Thoracic aorta (tissue), 2 donors: ENCODE results near the gene CIAO3. TPM values are rescaled to one million over a fixed set of nuclear protein-coding genes. Genes with fewer than 3 reads are reported as not detected.
"Not testable (repeated sequence)": the region's sequence is repeated elsewhere in the genome, so short reads cannot be mapped to it uniquely, and the experiment has no call there.

Source experiments
- ATAC-seq: fragments of 150-250 bp; one replicate; pipeline ENCODE4 v1.8.0; 2017; ENCODE audit warnings: low read depth; ENCODE audit not compliant: insufficient number of reproducible peaks, low FRiP score
- DNase-seq: peaks from one replicate; pipeline ENCODE4 v3.0.0-alpha.2; 2020; ENCODE audit warnings: low spot score
- H3K27ac ChIP-seq, 2 donors: fragments of 200-600 bp; sonication (generic); 1 replicate in 1 of 2; 2 replicates in 1 of 2; pipeline ENCODE4 v1.5.1; 2016; ENCODE audit warnings: mild to moderate bottlenecking in 2 of 2, moderate library complexity in 2 of 2
- H3K27me3 ChIP-seq: fragments of 200-600 bp; sonication (generic); replicated peaks from 2 replicates; pipeline ENCODE4 v1.6.0; 2016; ENCODE audit warnings: mild to moderate bottlenecking; ENCODE audit not compliant: insufficient read depth
- H3K36me3 ChIP-seq: fragments of 200-600 bp; sonication (generic); one replicate; pipeline ENCODE4 v1.5.1; 2016
- H3K4me1 ChIP-seq, 2 donors: fragments of 200-600 bp; sonication (generic); 1 replicate in 1 of 2; 2 replicates in 1 of 2; pipeline versions ENCODE4 v1.5.1 to v1.6.0; 2016; ENCODE audit warnings: low read depth in 2 of 2, mild to moderate bottlenecking in 1 of 2; ENCODE audit not compliant: control insufficient read depth in 1 of 2
- H3K4me3 ChIP-seq: fragments of 200-600 bp; sonication (generic); 2 replicates; pipeline ENCODE4 v1.5.1; 2016; ENCODE audit warnings: mild to moderate bottlenecking
- H3K9me3 ChIP-seq: fragments of 200-600 bp; sonication (generic); 2 replicates; pipeline ENCODE4 v1.5.1; 2016
- total RNA-seq, 2 donors: library from RNA; depleted of rRNA; stranded (reverse); fragments of >200 nt; gene quantifications; one replicate each; pipeline versions ENCODE4 v1.1.0 to v1.2.3, GENCODE V29; 2016
- TF ChIP-seq, protein P1 (sequence below): fragments of 200-600 bp; sonication (generic); IDR thresholded peaks from one replicate; pipeline ENCODE4 v1.5.1; 2019; ENCODE audit warnings: antibody characterized with exemption

The CIAO3 gene
- total RNA-seq, 2 donors from 2014 or later: 27.0 to 30.3 TPM

- Histone ChIP-seq H3K36me3 (no peaks in the 10 kb centered on the region), H3K4me3 (no peak overlapping the region), H3K9me3 (no peaks in the 10 kb centered on the region), H3K27me3 (no peaks in the 10 kb centered on the region), H3K27ac (no peak overlapping the region), H3K4me1 (no peaks in the 10 kb centered on the region)
- no peak for DNase-seq
- no peak for ATAC-seq
- TF ChIP-seq, protein P1, sequence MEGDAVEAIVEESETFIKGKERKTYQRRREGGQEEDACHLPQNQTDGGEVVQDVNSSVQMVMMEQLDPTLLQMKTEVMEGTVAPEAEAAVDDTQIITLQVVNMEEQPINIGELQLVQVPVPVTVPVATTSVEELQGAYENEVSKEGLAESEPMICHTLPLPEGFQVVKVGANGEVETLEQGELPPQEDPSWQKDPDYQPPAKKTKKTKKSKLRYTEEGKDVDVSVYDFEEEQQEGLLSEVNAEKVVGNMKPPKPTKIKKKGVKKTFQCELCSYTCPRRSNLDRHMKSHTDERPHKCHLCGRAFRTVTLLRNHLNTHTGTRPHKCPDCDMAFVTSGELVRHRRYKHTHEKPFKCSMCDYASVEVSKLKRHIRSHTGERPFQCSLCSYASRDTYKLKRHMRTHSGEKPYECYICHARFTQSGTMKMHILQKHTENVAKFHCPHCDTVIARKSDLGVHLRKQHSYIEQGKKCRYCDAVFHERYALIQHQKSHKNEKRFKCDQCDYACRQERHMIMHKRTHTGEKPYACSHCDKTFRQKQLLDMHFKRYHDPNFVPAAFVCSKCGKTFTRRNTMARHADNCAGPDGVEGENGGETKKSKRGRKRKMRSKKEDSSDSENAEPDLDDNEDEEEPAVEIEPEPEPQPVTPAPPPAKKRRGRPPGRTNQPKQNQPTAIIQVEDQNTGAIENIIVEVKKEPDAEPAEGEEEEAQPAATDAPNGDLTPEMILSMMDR: no peak
Measured at GRCh38 chr16:778909-779527, 38.2 kb upstream of the CIAO3 start.

DNA sequence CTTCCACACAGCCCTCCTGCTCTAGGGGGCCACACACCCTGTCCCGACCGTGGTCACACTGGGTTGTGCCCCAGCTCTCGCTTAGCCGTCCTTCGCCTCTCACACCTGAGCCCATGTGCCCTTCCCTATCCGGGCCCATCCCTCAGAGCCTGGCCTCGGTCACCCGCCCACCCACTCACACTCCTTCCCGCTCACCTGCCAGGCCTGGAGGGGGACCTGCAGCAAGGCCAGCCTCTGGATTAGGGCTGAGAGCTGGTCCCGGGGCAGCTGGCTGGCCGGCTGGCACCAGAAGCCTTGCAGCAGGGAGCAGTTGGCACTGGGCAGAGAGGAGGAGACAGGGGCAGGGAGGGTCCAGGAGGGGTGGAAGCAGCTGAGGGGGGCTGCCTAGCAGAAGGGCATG, 37.6 kb upstream of the CIAO3 start:
- Histone ChIP-seq H3K27ac (no peak overlapping the region), H3K27me3 (no peaks in the 10 kb centered on the region), H3K4me1 (no peaks in the 10 kb centered on the region), H3K36me3 (no peaks in the 10 kb centered on the region), H3K4me3 (no peak overlapping the region), H3K9me3 (no peaks in the 10 kb centered on the region)
- TF ChIP-seq, protein P1: no peak
- ATAC-seq (no peak), DNase-seq (no peak)

GRCh38 chr16:777826-778225, 37.0 kb upstream of the CIAO3 start:
- no peak for ATAC-seq
- no peaks in the 10 kb centered on the region for H3K36me3 ChIP-seq
- H3K4me1 ChIP-seq: no peaks in the 10 kb centered on the region
- H3K27me3 ChIP-seq: no peaks in the 10 kb centered on the region
- no peak overlapping the region for H3K4me3 ChIP-seq
- no peak overlapping the region for H3K27ac ChIP-seq
- DNase-seq: no peak
- no peaks in the 10 kb centered on the region for H3K9me3 ChIP-seq
- TF ChIP-seq, protein P1: no peak

DNA sequence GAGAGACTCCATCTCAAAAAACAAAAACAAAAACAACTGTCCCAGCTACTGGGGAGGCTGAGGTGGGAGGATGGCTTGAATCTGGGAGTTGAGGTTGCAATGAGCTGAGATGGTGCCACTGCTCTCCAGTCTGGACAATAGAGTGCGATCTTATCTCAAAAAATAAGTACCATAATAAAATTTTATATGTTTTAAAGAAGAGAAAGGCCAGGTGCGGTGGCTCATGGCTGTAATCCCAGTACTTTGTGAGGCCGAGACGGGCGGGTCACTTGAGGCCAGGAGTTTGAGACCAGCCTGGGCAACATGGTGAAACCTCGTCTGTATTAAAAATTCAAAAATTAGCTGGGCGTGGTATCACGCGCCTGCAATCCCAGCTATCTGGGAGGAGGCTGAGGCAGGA, 36.0 kb upstream of the CIAO3 start:
- ATAC-seq (no peak), DNase-seq (no peak)
- Histone ChIP-seq H3K27me3 (no peaks in the 10 kb centered on the region), H3K9me3 (no peaks in the 10 kb centered on the region), H3K36me3 (no peaks in the 10 kb centered on the region), H3K27ac (no peak overlapping the region), H3K4me3 (no peak overlapping the region), H3K4me1 (no peaks in the 10 kb centered on the region)
- TF ChIP-seq, protein P1: no peak

- not testable (repeated sequence) for H3K27ac ChIP-seq, DNase-seq, H3K27me3 ChIP-seq, H3K9me3 ChIP-seq, H3K4me3 ChIP-seq, ATAC-seq, H3K4me1 ChIP-seq, H3K36me3 ChIP-seq
Measured at GRCh38 chr16:776298-776697, 35.5 kb upstream of the CIAO3 start.

GRCh38 chr16:775236-775796, 34.5 kb upstream of the CIAO3 start:
- Histone ChIP-seq H3K27ac (no peak overlapping the region), H3K9me3 (no peaks in the 10 kb centered on the region), H3K4me3 (no peak overlapping the region), H3K4me1 (no peaks in the 10 kb centered on the region), H3K36me3 (no peaks in the 10 kb centered on the region), H3K27me3 (no peaks in the 10 kb centered on the region)
- DNase-seq (no peak), ATAC-seq (no peak)
- TF ChIP-seq, protein P1: no peak
